HG03280 (cell line): Measurements from ENCODE around the gene MED26.
"Not testable (repeated sequence)": the region's sequence is repeated elsewhere in the genome, so short reads cannot be mapped to it uniquely, and the experiment has no call there.

Source experiments
- ATAC-seq: cut with Tn5 transposase; IDR thresholded peaks from one replicate; pipeline ENCODE4 v1.9.1; 2021; ENCODE audit warnings: mild to moderate bottlenecking, moderate library complexity; ENCODE audit not compliant: unreplicated experiment

Gene MED26

DNA sequence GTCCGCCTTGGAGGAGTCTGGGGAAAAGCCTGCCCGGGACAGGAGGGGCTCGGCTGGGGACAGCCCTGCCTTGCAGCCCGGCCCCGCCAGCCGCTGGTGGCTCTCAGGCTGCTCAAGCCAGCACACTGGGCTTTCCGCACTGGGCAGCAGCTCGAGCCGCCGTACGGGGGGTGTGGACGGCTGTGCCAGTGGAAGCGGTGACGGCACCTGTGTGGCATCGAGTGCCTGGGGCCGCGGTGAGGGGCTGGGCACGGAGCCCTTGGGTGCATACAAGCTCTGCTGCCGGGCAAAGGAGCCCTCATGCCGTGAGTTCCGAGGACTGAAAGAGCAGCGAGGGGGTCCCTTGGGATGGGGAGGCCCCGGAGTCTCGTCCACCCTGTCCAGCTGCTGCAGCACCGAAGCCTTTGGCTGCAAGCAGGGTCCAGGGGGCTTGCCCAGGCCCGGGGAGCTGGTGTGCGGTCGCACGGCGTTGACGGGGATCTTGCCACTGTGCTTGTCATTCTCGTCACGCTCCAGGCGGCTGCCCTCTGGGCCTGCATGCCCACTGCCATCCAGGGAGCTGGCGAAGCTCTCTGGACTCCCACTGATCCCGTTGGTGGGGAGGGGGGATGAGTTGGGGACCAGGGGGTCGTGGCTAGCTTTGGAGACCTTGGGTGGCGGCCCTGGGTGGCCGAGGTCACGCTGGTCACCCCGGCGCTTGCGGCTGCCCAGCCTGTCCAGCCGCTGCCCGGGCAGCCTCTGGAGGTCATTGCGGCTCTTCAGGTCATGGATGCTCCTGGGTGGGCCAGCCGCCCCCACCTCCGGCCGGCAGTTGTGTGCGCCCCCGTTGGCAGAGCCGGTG lies 51.1 kb downstream of the MED26 start:
- ATAC-seq = no peak

DNA sequence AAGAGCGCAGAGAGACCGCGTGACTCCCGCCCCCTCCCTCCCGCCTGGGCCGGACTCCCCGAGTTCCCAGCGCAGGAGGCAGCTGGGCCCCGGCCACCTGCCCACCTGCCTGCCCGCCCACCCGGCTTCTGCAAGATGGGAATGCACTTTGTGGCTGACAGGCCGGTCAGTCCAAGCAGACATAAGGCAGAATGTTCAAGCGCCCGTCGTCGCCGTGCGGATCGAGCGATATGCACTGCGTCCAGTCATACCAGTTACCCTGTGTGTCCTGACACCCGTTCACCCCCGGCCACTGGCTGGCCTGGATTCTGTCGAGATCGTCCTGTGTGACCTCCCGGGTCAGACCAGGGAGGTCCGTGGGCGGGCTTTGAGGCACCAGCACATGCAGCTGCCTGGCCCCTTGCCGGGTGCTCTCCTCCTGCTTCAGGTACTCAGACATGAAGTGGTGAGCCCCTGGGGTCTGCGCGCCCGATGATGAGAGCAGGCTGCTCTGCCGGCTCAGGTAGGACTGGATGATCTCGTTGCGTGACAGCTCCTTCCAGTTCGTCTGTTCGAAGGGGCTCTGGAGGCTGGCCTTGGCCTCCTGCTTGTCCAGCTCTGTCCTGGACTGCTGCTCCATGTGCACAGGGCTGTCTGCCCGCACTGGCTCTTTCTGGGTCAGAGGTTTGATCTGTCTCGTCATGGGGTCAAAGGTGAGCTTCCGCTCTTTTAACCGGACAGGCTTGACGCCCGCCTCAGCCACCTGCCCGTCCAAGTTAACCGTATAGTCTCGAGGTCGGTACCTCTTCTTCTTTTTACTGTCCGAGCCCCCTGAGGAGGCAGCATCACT lies 51.9 kb downstream of the MED26 start:
- ATAC-seq = no peak

GRCh38 chr19:16575282-16575681 lies 52.7 kb downstream of the MED26 start:
- no peak for ATAC-seq

DNA sequence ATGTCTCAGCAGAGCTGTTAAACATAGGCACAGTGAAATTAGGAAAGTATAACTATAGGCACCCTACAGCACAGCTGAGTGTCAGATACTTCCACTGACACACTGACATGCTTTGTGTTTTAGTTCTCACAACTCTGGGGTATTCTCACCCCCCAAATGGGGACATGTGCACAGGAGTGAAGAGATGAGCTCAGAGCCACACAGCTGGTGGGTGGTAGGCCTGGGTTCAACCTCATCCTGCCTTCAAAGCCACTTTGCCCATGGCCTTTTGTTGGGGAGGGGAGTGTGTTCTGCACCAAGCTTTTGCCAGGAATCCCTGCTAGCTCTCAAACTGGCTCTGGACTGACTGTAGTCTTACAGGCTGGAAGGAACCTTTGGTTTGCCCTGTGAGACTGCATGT lies 54.1 kb downstream of the MED26 start:
- no peak for ATAC-seq

- no peak for ATAC-seq
These were observed 54.7 kb downstream of the MED26 start for GRCh38 chr19:16573296-16573695.

DNA sequence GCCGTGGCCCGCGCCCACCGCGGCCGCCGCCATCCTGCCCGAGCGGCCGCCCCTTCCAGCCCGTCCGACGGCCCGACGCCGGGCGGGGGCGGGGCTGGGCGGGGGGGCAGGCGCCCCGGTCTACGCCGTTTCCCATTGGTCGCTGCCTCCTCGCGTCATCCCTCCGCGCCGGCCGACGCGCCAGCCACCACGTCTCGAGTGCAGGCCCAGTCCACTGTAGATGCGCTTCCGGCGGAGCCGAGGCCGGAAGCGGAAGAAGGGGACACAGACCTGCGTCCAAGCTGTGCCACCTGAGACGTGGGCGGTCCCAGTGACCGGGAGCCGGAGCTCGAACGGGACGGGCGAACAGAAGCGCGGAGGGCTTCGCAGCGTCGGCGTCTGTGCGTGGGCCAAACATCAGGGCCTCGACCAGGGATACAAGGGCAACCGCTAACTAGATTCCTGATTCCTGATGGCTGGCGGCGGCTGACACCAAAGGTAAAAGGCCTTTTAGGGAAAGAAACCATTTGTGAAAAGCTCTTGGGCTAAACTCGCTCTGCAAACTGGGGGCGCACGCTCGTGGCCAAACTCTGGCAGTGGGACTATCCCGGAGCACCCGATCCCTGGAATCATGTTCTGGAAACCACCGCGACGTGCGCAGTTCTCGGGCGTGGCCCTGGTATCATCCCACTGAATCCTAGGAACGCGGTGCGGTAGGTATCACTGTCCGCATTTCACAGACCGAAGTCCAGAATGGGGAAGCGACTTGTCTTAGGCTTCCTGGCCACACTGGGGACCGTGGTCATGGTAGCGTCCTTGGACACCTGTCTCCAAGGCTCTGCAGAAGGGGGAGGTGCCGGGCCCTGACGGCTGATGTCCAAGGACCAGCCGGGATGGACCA lies 55.4 kb downstream of the MED26 start, which contains the start of gene SLC35E1:
TSS of gene SLC35E1 (minus strand) at position 84 of the 880 bp plus-strand sequence. CDS start at position 33, 51 bp downstream.
- peak; percentile 92 for ATAC-seq

GRCh38 chr19:16571822-16572331 lies 56.1 kb downstream of the MED26 start:
- no peak for ATAC-seq

GRCh38 chr19:16571283-16571682 lies 56.7 kb downstream of the MED26 start:
- no peak for ATAC-seq

DNA sequence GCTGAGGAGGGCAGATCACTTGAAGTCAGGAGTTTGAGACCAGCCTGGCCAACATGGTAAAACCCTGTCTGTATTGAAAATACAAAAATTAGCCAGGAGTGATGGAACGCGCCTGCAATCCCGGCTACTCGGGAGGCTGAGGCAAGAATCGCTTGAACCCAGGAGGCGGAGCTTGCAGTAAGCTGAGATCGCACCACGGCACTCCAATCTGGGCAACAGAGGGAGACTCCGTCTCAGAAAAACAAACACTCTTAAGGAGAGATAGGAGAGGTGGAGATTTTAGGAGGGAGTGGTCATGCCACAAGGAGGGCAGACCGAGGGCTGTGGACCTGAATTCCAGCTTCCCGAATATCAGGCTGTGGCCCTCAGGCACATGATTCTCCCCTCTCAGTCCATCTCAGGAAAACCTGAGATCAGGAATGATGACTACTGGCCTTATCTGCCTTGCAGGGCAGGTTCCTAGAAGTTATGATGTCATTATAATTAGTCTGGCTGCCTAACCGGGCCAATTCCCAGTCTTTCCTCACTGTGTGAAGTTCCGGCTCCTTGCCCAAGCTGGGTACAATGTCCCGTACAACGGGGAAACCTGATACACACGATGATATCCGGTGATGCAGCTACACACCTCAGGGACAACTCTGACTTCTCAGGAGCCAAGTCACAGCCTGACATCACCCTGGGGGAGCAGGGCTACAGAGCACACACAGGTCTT lies 58.2 kb downstream of the MED26 start:
- no peak for ATAC-seq

- no peak for ATAC-seq
These were observed 61.3 kb downstream of the MED26 start for GRCh38 chr19:16566702-16567101.

- ATAC-seq = no peak
These were observed 61.8 kb downstream of the MED26 start for GRCh38 chr19:16566161-16566560.

DNA sequence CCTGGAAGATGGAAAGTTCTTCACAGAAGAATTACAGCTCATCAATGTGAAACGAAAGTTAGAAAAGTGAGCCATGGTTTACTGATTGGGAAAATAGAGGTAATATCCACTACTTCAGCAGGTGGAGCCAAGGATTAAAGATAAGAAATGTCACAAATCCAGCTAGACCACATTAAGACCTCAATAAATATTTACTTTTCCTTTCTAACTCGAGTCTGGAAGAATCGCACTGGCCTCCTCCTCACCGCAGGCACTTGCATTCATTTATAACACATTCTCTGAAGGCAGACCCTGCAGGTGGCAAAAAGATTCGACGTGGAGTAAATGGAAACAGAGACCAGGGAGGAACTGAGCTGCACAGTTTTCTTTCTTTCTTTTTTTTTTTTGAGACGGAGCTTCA lies 63.2 kb downstream of the MED26 start:
- ATAC-seq = no peak

DNA sequence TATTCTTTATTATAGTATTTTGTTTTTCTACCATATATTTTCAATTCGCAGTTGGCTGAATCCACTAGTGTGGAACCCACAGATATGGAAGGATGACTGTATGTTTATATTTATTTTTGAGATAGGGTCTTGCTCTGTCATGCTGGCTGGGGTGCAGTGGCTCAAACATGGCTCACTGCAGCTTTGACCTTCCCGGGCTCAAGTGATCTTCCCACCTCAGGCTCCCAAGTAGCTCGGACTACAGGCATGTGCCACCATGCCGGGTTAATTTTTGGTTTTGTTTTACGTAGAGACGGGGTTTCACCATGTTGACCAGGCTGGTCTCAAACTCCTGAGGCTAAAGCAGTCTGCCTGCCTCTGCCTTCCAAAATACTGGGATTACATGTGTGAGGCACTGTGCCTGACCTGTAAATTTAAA lies 65.4 kb downstream of the MED26 start:
- ATAC-seq = no peak

- no peak for ATAC-seq
These were observed 66.6 kb downstream of the MED26 start for GRCh38 chr19:16561382-16561781.

- no peak for ATAC-seq
These were observed 68.2 kb downstream of the MED26 start for GRCh38 chr19:16559780-16560276.

- no peak for ATAC-seq
These were observed 73.2 kb downstream of the MED26 start for GRCh38 chr19:16554776-16555175.

- not testable (repeated sequence) for ATAC-seq
These were observed 76.1 kb downstream of the MED26 start for GRCh38 chr19:16551902-16552301.

DNA sequence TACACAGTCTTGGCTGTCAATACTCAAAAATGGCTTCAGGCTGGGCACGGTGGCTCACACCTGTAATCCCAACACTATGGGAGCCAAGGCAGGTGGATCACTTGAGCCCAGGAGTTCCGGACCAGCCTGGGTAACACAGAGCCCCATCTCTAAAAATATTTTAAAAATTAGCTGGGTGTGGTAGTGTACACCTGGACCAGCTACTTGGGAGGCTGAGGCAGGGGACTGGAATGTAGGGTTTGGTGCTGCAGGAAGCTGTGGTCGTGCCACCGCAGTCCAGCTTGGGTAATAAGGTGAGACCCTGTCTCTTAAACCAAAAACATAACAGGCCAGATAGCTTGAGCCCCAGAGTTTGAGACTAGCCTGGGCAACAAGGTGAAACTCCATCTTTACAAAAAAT lies 79.0 kb downstream of the MED26 start:
- no peak for ATAC-seq

DNA sequence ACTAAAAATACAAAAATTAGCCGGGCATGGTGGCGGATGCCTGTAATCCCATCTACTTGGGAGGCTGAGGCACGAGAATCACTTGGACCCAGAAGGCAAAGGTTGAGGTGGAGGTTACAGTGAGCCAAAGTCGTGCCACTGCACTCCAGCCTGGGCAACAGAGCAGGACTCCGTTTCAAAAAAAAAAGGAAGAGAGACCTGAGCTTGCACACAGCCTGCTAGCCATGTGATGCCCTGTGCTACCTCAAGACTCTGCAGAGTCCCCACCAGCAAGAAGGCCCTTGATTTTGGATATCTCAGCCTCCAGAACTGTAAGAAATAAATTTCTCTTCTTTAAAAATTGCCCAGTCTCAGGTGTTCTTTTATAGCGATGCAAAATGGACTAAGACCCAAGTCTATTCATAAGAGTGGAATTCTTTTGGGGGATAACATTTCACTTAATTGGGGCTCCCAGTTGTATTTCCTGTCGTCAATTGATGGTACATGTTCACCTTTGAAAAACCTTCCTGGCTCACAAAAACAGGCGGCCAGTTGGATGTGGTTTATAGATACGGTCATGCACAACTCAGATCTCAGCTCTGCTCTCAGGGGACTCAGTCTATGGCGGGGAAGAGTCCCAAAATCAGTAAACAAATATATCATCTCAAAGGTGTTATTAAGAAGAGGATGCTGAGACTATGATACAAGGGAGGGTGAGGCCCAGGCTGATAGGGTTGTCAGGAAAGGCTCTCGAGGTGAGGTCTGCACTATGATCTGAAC lies 83.4 kb downstream of the MED26 start:
- ATAC-seq = no peak
